NCI-H510A (cell line): ENCODE measurements around the gene ATAD5.
"Not testable (repeated sequence)": the region's sequence is repeated elsewhere in the genome, so short reads cannot be mapped to it uniquely, and the experiment has no call there.

Experiments used
- DNase-seq: peaks from one replicate; lab custom pipeline; 2025; lab: John Stamatoyannopoulos, UW

Gene ATAD5

GRCh38 chr17:30831663-30832437 is at the start of gene ATAD5:
ATAD5 (plus strand) TSS chr17:30831966; CDS start chr17:30832348, 382 bp downstream.
- peak; percentile 91 for DNase-seq

- no peak for DNase-seq
Measured at GRCh38 chr17:30782206-30782605, 49.6 kb upstream of the ATAD5 start.

GRCh38 chr17:30788918-30789317 is 42.8 kb upstream of the ATAD5 start:
- no peak for DNase-seq

GRCh38 chr17:30790279-30790678 is 41.5 kb upstream of the ATAD5 start:
- DNase-seq = no peak

GRCh38 chr17:30793282-30793977 is 38.3 kb upstream of the ATAD5 start:
- DNase-seq = no peak

GRCh38 chr17:30794372-30794771 is 37.4 kb upstream of the ATAD5 start:
- no peak for DNase-seq

- no peak for DNase-seq
Measured at GRCh38 chr17:30796016-30796415, 35.8 kb upstream of the ATAD5 start.

- DNase-seq = no peak
Measured at GRCh38 chr17:30801671-30802070, 30.1 kb upstream of the ATAD5 start.

- no peak for DNase-seq
Measured at GRCh38 chr17:30805944-30806456, 25.8 kb upstream of the ATAD5 start.

- no peak for DNase-seq
Measured at GRCh38 chr17:30807896-30808295, 23.9 kb upstream of the ATAD5 start.

GRCh38 chr17:30808785-30809286 is 22.9 kb upstream of the ATAD5 start:
- DNase-seq = no peak

GRCh38 chr17:30809867-30810266 is 21.9 kb upstream of the ATAD5 start:
- DNase-seq = no peak

GRCh38 chr17:30812218-30813177 is 19.3 kb upstream of the ATAD5 start:
- DNase-seq = no peak

GRCh38 chr17:30814236-30814635 is 17.5 kb upstream of the ATAD5 start:
- DNase-seq = not testable (repeated sequence)

- DNase-seq = not testable (repeated sequence)
Measured at GRCh38 chr17:30814860-30815259, 16.9 kb upstream of the ATAD5 start.

- no peak for DNase-seq
Measured at GRCh38 chr17:30816165-30816564, 15.6 kb upstream of the ATAD5 start.

GRCh38 chr17:30819971-30820705 is 11.6 kb upstream of the ATAD5 start:
- DNase-seq = no peak

- no peak for DNase-seq
Measured at GRCh38 chr17:30821871-30822723, 9.7 kb upstream of the ATAD5 start.

GRCh38 chr17:30822919-30823318 is 8.8 kb upstream of the ATAD5 start:
- DNase-seq = not testable (repeated sequence)

GRCh38 chr17:30823421-30823820 is 8.3 kb upstream of the ATAD5 start:
- no peak for DNase-seq
